ENCODE measurements around the gene CCDC28B.

DNA sequence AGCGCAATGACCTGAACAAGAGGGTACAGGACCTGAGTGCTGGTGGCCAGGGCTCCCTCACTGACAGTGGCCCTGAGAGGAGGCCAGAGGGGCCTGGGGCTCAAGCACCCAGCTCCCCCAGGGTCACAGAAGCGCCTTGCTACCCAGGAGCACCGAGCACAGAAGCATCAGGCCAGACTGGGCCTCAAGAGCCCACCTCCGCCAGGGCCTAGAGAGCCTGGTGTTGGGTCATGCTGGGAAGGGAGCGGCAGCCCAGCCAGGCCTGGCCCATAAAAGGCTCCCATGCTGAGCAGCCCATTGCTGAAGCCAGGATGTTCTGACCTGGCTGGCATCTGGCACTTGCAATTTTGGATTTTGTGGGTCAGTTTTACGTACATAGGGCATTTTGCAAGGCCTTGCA, 5.4 kb upstream of the CCDC28B start:
- TF ChIP-seq, protein P1, sequence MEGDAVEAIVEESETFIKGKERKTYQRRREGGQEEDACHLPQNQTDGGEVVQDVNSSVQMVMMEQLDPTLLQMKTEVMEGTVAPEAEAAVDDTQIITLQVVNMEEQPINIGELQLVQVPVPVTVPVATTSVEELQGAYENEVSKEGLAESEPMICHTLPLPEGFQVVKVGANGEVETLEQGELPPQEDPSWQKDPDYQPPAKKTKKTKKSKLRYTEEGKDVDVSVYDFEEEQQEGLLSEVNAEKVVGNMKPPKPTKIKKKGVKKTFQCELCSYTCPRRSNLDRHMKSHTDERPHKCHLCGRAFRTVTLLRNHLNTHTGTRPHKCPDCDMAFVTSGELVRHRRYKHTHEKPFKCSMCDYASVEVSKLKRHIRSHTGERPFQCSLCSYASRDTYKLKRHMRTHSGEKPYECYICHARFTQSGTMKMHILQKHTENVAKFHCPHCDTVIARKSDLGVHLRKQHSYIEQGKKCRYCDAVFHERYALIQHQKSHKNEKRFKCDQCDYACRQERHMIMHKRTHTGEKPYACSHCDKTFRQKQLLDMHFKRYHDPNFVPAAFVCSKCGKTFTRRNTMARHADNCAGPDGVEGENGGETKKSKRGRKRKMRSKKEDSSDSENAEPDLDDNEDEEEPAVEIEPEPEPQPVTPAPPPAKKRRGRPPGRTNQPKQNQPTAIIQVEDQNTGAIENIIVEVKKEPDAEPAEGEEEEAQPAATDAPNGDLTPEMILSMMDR (conservative IDR thresholded peaks at IDR 0.05; ENCODE audit: low read length), result no peak
- no peak for TF ChIP-seq EZH2phosphoT487 (IDR thresholded peaks at IDR 0.05; ENCODE audit: borderline replicate concordance, low read depth, low read length)
